ENCODE measurements around the gene PIP5KL1. TPM values are rescaled to one million over a fixed set of nuclear protein-coding genes. Genes with fewer than 3 reads are reported as not detected.

The PIP5KL1 gene
- total and polyA plus RNA-seq, 2 of the 4 experiments (the other 2 are of a cell fraction): 0.36 to 3.6 TPM

DNA sequence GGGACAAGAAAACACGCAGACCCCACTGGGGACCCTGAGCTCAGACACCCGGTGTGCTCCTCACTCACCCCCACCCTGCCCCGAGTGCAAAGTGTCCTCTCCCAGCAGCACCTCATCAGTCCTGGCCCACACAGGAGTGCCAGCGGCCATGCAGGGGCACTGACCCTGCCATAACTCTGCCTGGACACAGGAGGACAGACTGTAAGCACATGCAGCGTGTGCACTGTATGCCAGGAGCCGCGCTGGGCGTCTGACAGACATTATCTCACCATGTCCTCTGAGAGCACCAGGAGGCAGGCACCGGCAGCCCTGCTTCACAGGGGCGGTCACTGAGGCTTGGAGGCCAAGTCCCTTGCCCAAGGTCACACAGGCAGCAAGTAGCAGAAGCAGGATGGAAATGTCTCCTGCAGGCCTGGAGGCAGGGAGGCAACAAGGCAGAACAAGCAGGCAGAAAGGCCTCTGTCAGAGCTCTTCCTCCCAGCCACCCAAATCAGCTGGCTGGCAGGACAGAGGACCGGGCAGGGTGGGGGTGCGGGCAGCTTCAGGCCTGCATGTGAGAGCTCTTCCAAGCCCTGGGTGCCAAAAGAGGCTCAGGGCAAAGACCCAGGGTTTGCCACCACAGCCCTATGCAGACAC lies 41.8 kb upstream of the PIP5KL1 start (continued):
- no peak for TF ChIP-seq NFE2L2 (IDR thresholded peaks at IDR 0.05; ENCODE audit: low read depth, low read length)

DNA sequence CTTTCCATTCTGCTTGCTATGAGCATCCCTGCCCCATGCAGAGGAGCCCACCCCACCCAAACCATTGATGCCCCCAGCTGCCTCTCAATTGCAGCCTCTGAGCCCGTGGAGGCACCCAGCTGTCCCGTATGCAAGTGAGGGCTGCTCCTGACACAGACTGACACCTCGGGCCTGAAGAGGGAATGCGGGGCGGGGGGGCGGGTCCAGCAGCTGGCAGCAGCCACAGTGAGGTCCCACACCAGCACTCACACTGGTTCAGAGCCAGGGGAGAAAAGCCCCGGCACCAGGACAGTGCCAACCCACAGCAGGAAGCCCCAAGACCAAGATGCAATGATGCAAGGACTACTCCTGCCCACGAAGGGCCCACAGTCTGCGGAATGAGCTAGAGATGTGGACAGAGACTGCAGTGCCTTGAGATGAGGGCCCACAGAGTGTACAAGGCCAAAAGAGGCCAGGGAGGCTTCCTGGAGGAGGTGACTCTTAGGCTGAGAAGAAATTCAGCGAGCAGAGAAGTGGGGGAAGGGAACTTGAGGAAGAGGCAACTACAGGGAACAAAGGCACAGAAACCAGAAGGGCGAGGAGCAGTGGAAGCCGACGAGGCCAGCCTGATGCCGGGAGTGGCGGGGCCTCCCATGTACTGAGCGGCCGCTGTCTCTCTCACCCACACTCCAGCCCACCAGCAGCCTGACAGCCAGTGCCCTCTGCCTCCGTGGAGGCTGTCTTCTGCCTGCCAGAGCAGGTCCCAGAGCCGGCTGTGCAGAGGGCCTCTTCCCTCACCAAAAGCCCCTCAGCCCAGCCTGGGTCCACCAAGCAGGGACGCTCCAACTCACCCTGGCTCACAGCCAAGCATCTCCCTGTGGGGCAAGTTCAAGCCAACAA lies 41.0 kb upstream of the PIP5KL1 start:
- peak overlapping the region in 1 of 2 experiments; percentile 5; a peak in 1 of 4 replicates for H4K8ac ChIP-seq (ENCODE audit: low read depth in 2 of 2, low read length in 2 of 2)
- peak overlapping the region; percentile 30; the same call in 1 of the 2 replicates for H2AK5ac ChIP-seq (ENCODE audit: low read depth, low read length)
- ChIA-PET CTCF (interaction anchor here (0.9 kb wide), 1 partner anchor 27 kb away, joined by 4 read pairs; no protein-coding TSS in a partner anchor), POLR2A (ENCODE audit: unreplicated experiment) (no interaction called here)
- H4K5ac ChIP-seq (ENCODE audit: low read depth, low read length): no peak overlapping the region; the same call in 1 of the 2 replicates
- peak overlapping the region; percentile 17 for H3K14ac ChIP-seq (replicated peaks; ENCODE audit: low read depth, low read length)
- no peak overlapping the region for H2BK120ac ChIP-seq (ENCODE audit: low read depth, low read length)
- 0 out of 2 replicates have a peak overlapping the region, but pooled peaks have one; percentile 15 for H3K4ac ChIP-seq (ENCODE audit: low read depth, low read length)
- H3K4me1 ChIP-seq (ENCODE audit: control insufficient read depth, insufficient read depth, low read length): peaks cover 54% of the 10 kb centered on the region
- H4K91ac ChIP-seq (ENCODE audit: insufficient read depth, low read depth, low read length): peak overlapping the region; percentile 17
- H3K36me3 ChIP-seq (ENCODE audit: control insufficient read depth, insufficient read depth, low read length): no peaks in the 10 kb centered on the region
- H2AK9ac ChIP-seq (replicated peaks; ENCODE audit: low read depth, low read length, poor library complexity): no peak overlapping the region
- ATAC-seq (ENCODE audit: low read depth) (no peak), DNase-seq (no peak)
- no peaks in the 10 kb centered on the region for H3K9me3 ChIP-seq (ENCODE audit: control insufficient read depth, insufficient read depth, low read length)
- H3K23ac ChIP-seq (ENCODE audit: low read depth, low read length): peak overlapping the region; percentile 37; the same call in 1 of the 2 replicates
- BruUV-seq (replicated peaks): no TSS peak
- H2BK5ac ChIP-seq (ENCODE audit: low read depth, low read length, poor library complexity, severe bottlenecking): no peak overlapping the region
- dilution Hi-C loops (cut with HindIII; ENCODE audit: low sequenced_read_pairs, unreplicated experiment) (no loop called here), in situ Hi-C loops (cut with MboI; ENCODE audit: low sequenced_read_pairs) (no loop called here), intact Hi-C loops (cut with micrococcal nuclease) (no loop called here)
- 50% methylated on average over 3 of the region's 20 CpGs; no CpG with 5 or more reads in 1 of the 2 experiments for WGBS, 2 experiments (ENCODE audit: extremely low coverage in 2 of 2, insufficient read length in 1 of 2)
- H3K4me2 ChIP-seq (ENCODE audit: low read depth, low read length): no peak overlapping the region; the same call in 1 of the 2 replicates
- no peak overlapping the region for H3K9ac ChIP-seq (ENCODE audit: low read depth, low read length)
- H2BK20ac ChIP-seq (ENCODE audit: low read depth, low read length): no peak overlapping the region
- no peak overlapping the region for H2AFZ ChIP-seq (replicated peaks; ENCODE audit: low read length, poor library complexity)
- no peaks in the 10 kb centered on the region for H3K27me3 ChIP-seq (ENCODE audit: control insufficient read depth, insufficient read depth, low read length)
- H3K18ac ChIP-seq (ENCODE audit: low read depth, low read length): no peak overlapping the region
- peaks cover 33% of the 10 kb centered on the region for H3K9me1 ChIP-seq (ENCODE audit: insufficient read depth, low read length)
- H3K56ac ChIP-seq (ENCODE audit: extremely low read depth, insufficient read depth, low read length): no peak overlapping the region
- peaks cover 37 to 91% of the 10 kb centered on the region in 2 experiments for H3K79me1 ChIP-seq (ENCODE audit: low read depth in 1 of 2, low read length in 2 of 2)
- no peak overlapping the region for H2BK15ac ChIP-seq (ENCODE audit: low read depth, low read length)
- peaks cover 60% of the 10 kb centered on the region for H4K20me1 ChIP-seq (ENCODE audit: insufficient read depth, low read length)
- H3K27ac ChIP-seq (ENCODE audit: insufficient read depth, low read length): no peak overlapping the region
- no peak overlapping the region for H3K4me3 ChIP-seq (ENCODE audit: insufficient read depth, low read depth, low read length)
- TF ChIP-seq, protein P1, sequence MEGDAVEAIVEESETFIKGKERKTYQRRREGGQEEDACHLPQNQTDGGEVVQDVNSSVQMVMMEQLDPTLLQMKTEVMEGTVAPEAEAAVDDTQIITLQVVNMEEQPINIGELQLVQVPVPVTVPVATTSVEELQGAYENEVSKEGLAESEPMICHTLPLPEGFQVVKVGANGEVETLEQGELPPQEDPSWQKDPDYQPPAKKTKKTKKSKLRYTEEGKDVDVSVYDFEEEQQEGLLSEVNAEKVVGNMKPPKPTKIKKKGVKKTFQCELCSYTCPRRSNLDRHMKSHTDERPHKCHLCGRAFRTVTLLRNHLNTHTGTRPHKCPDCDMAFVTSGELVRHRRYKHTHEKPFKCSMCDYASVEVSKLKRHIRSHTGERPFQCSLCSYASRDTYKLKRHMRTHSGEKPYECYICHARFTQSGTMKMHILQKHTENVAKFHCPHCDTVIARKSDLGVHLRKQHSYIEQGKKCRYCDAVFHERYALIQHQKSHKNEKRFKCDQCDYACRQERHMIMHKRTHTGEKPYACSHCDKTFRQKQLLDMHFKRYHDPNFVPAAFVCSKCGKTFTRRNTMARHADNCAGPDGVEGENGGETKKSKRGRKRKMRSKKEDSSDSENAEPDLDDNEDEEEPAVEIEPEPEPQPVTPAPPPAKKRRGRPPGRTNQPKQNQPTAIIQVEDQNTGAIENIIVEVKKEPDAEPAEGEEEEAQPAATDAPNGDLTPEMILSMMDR (conservative IDR thresholded peaks at IDR 0.05; ENCODE audit: low read depth, low read length): no peak
- TF ChIP-seq MAZ (IDR thresholded peaks at IDR 0.05; ENCODE audit: borderline replicate concordance, low read depth, low read length): no peak
- TF ChIP-seq, protein P2, sequence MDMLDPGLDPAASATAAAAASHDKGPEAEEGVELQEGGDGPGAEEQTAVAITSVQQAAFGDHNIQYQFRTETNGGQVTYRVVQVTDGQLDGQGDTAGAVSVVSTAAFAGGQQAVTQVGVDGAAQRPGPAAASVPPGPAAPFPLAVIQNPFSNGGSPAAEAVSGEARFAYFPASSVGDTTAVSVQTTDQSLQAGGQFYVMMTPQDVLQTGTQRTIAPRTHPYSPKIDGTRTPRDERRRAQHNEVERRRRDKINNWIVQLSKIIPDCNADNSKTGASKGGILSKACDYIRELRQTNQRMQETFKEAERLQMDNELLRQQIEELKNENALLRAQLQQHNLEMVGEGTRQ (IDR thresholded peaks at IDR 0.05; ENCODE audit: low read depth, low read length): no peak
- TF ChIP-seq RCOR1 (IDR thresholded peaks at IDR 0.05; ENCODE audit: insufficient replicate concordance, low read length): no peak
- TF ChIP-seq MXI1 (IDR thresholded peaks at IDR 0.05; ENCODE audit: borderline replicate concordance, low read depth, low read length): no peak
- TF ChIP-seq MAFK (IDR thresholded peaks at IDR 0.05; ENCODE audit: low read depth, low read length): no peak
- TF ChIP-seq CEBPB (IDR thresholded peaks at IDR 0.05; ENCODE audit: low read depth, low read length): no peak
- TF ChIP-seq FOS (IDR thresholded peaks at IDR 0.05; ENCODE audit: low read depth, low read length): no peak
- TF ChIP-seq BHLHE40 (IDR thresholded peaks at IDR 0.05; ENCODE audit: low read depth, low read length): no peak

Data from IMR-90 (cell line).